HEK293T (cell line): ENCODE measurements around the gene SCN10A.

Experiments
- CTCF ChIA-PET: fragments of 350-600 bp; formaldehyde crosslinking; extraction: SDS; loops from one replicate; lab custom pipeline; 2021; ENCODE audit warnings: antibody characterized with exemption, inconsistent platforms; lab: Yijun Ruan, JAX
- POLR2A ChIA-PET: fragments of 350-600 bp; formaldehyde crosslinking; extraction: SDS; loops from one replicate; lab custom pipeline; 2020; ENCODE audit warnings: antibody characterized with exemption, inconsistent platforms; lab: Yijun Ruan, JAX
- DNase-seq: peaks from one replicate; pipeline ENCODE4 v3.0.0; 2012; ENCODE audit warnings: mixed read lengths; ENCODE audit errors: extremely low spot score
- ARNT ChIP-seq: fragments of 450-650 bp; IDR thresholded peaks from 2 replicates; pipeline ENCODE4 v1.6.1; 2017; ENCODE audit warnings: mild to moderate bottlenecking
- BHLHE40 ChIP-seq: fragments of 450-650 bp; IDR thresholded peaks from 2 replicates; pipeline ENCODE4 v1.6.1; 2016; ENCODE audit warnings: mild to moderate bottlenecking, moderate library complexity, borderline replicate concordance
- CTBP1 ChIP-seq: fragments of 450-650 bp; IDR thresholded peaks from 2 replicates; pipeline ENCODE4 v1.6.1; 2016; ENCODE audit warnings: borderline replicate concordance
- ELF4 ChIP-seq: fragments of 450-650 bp; IDR thresholded peaks from 2 replicates; pipeline ENCODE4 v1.6.1; 2017; ENCODE audit warnings: antibody characterized with exemption
- FOXA1 ChIP-seq: fragments of 450-650 bp; IDR thresholded peaks from 2 replicates; pipeline ENCODE4 v1.6.1; 2016; ENCODE audit warnings: mild to moderate bottlenecking
- FOXK2 ChIP-seq: fragments of 450-650 bp; IDR thresholded peaks from 2 replicates; pipeline ENCODE4 v1.6.1; 2016; ENCODE audit warnings: mild to moderate bottlenecking
- FOXM1 ChIP-seq: fragments of 450-650 bp; IDR thresholded peaks from 2 replicates; pipeline ENCODE4 v1.6.1; 2017; ENCODE audit warnings: mild to moderate bottlenecking, borderline replicate concordance
- HDGF ChIP-seq: fragments of 450-650 bp; IDR thresholded peaks from 2 replicates; pipeline ENCODE4 v1.6.1; 2017; ENCODE audit warnings: antibody characterized with exemption, borderline replicate concordance
- L3MBTL2 ChIP-seq: fragments of 450-650 bp; conservative IDR thresholded peaks from 2 replicates; pipeline ENCODE4 v1.6.1; 2016; ENCODE audit warnings: mild to moderate bottlenecking
- LEF1 ChIP-seq: fragments of 450-650 bp; IDR thresholded peaks from 2 replicates; pipeline ENCODE4 v1.6.1; 2017; ENCODE audit warnings: mild to moderate bottlenecking, borderline replicate concordance
- NFRKB ChIP-seq: fragments of 450-650 bp; IDR thresholded peaks from 2 replicates; pipeline ENCODE4 v1.6.1; 2016; ENCODE audit warnings: mild to moderate bottlenecking, moderate library complexity
- PKNOX1 ChIP-seq: fragments of 450-650 bp; IDR thresholded peaks from 2 replicates; pipeline ENCODE4 v1.6.1; 2016
- SP1 ChIP-seq: fragments of 450-650 bp; IDR thresholded peaks from 2 replicates; pipeline ENCODE4 v1.6.1; 2017
- SUZ12 ChIP-seq: fragments of 450-650 bp; IDR thresholded peaks from 2 replicates; pipeline ENCODE4 v1.6.1; 2016; ENCODE audit warnings: mild to moderate bottlenecking
- TARDBP ChIP-seq: fragments of 450-650 bp; IDR thresholded peaks from 2 replicates; pipeline ENCODE4 v1.6.1; 2016
- ZNF384 ChIP-seq: fragments of 450-650 bp; IDR thresholded peaks from 2 replicates; pipeline ENCODE4 v1.6.1; 2016

SCN10A gene

GRCh38 chr3:38689346-38689745 lies 126.7 kb downstream of the SCN10A start:
- DNase-seq: no peak
- ChIA-PET CTCF (no interaction called here), POLR2A (no interaction called here)
- TF ChIP-seq CTBP1 (no peak), SP1 (no peak), L3MBTL2 (no peak)

- CTCF ChIA-PET: no interaction called here
These were observed 128.7 kb downstream of the SCN10A start for GRCh38 chr3:38687321-38687720.

GRCh38 chr3:38684546-38684945 lies 131.5 kb downstream of the SCN10A start:
- DNase-seq: no peak
- CTCF ChIA-PET: interaction anchor here (0.6 kb wide), 1 partner anchor 335 kb away, joined by 3 read pairs; no protein-coding TSS in a partner anchor
- POLR2A ChIA-PET: interaction anchor here (0.5 kb wide), 1 partner anchor 239 kb away, joined by 6 read pairs; no protein-coding TSS in a partner anchor
- TF ChIP-seq L3MBTL2 (no peak), SP1 (no peak), PKNOX1 (no peak), TARDBP (no peak), FOXM1 (no peak), ZNF384 (no peak), ELF4 (no peak), FOXA1 (no peak), BHLHE40 (no peak), SUZ12 (no peak), NFRKB (no peak), LEF1 (no peak), FOXK2 (no peak), ARNT (no peak), HDGF (no peak), CTBP1 (no peak)

More at GRCh38 chr3:38687321-38687720, 128.7 kb downstream of the SCN10A start:
- TF ChIP-seq BHLHE40 (no peak), CTBP1 (no peak)
- POLR2A ChIA-PET: no interaction called here
- no peak for DNase-seq

- TF ChIP-seq BHLHE40 (no peak), LEF1 (no peak), ARNT (no peak), SP1 (no peak), L3MBTL2 (no peak), FOXM1 (no peak), CTBP1 (no peak), PKNOX1 (no peak), SUZ12 (no peak), HDGF (no peak), ZNF384 (no peak), FOXA1 (no peak), ELF4 (no peak), TARDBP (no peak)
- POLR2A ChIA-PET: no interaction called here
- CTCF ChIA-PET: interaction anchor here (1.3 kb wide), 1 partner anchor 14 kb away, joined by 3 read pairs; no protein-coding TSS in a partner anchor
- no peak for DNase-seq
These were observed 146.3 kb downstream of the SCN10A start for GRCh38 chr3:38669668-38670067.

GRCh38 chr3:38662544-38662943 lies 153.5 kb downstream of the SCN10A start:
- TF ChIP-seq BHLHE40 (no peak), FOXM1 (no peak), L3MBTL2 (no peak), PKNOX1 (peak; percentile 78), SP1 (no peak)
- ChIA-PET POLR2A (no interaction called here), CTCF (interaction anchor here (0.6 to 2.3 kb wide), 5 partner anchors 16 to 1081 kb away, joined by 3 to 6 read pairs (median 4); no protein-coding TSS in a partner anchor)
- no peak for DNase-seq

GRCh38 chr3:38658841-38659240 lies 157.2 kb downstream of the SCN10A start:
- TF ChIP-seq PKNOX1: no peak
- TF ChIP-seq FOXK2: no peak
- no peak for TF ChIP-seq FOXM1
- TF ChIP-seq ELF4: no peak
- TF ChIP-seq NFRKB: no peak
- no peak for TF ChIP-seq TARDBP
- no peak for TF ChIP-seq FOXA1
- TF ChIP-seq HDGF: no peak
- no peak for TF ChIP-seq SP1
- TF ChIP-seq ARNT: no peak
- no peak for TF ChIP-seq LEF1
- no peak for TF ChIP-seq SUZ12
- TF ChIP-seq CTBP1: no peak
- TF ChIP-seq L3MBTL2: no peak
- no peak for TF ChIP-seq BHLHE40
- no peak for TF ChIP-seq ZNF384
- DNase-seq: no peak
- CTCF ChIA-PET: no interaction called here
- POLR2A ChIA-PET: no interaction called here
